Calu3 (cell line): Measurements from ENCODE around the gene MRPL44. TPM values are rescaled to one million over a fixed set of nuclear protein-coding genes. Genes with fewer than 3 reads are reported as not detected.

Experiments used
- BruUV-seq: library from RNA; stranded (reverse); fragments of 400-500 nt; replicated peaks from 2 replicates; lab custom pipeline; 2021; lab: Mats Ljungman, UMichigan
- CTCF ChIA-PET: fragments of 300-600 bp; sonication (Branson Sonifier 250); formaldehyde crosslinking; loops from one replicate; lab custom pipeline; 2022; ENCODE audit warnings: antibody characterized with exemption; lab: Charles Lee
- DNase-seq: peaks from one replicate; pipeline ENCODE4 v3.0.0; 2022
- H3K27ac Mint-ChIP-seq: one replicate; pipeline ENCODE4 v1.8.0; 2022; ENCODE audit warnings: mixed read lengths; ENCODE audit not compliant: unreplicated experiment
- H3K27me3 Mint-ChIP-seq: one replicate; pipeline ENCODE4 v1.8.0; 2022; ENCODE audit warnings: mixed read lengths; ENCODE audit not compliant: unreplicated experiment
- H3K36me3 Mint-ChIP-seq: one replicate; pipeline ENCODE4 v1.8.0; 2022; ENCODE audit warnings: mild to moderate bottlenecking, moderate library complexity, mixed read lengths; ENCODE audit not compliant: insufficient read depth, unreplicated experiment
- H3K4me1 Mint-ChIP-seq: one replicate; pipeline ENCODE4 v1.8.0; 2022; ENCODE audit warnings: mild to moderate bottlenecking, low read depth, mixed read lengths; ENCODE audit not compliant: unreplicated experiment
- H3K4me3 Mint-ChIP-seq: one replicate; pipeline ENCODE4 v1.8.0; 2022; ENCODE audit warnings: mild to moderate bottlenecking, low read depth, moderate library complexity, mixed read lengths; ENCODE audit not compliant: unreplicated experiment
- H3K9me3 Mint-ChIP-seq: one replicate; pipeline ENCODE4 v1.8.0; 2022; ENCODE audit warnings: low read depth, mixed read lengths; ENCODE audit not compliant: unreplicated experiment
- CTCF ChIP-seq: fragments of 200-600 bp; IDR thresholded peaks from one replicate; pipeline ENCODE4 v1.8.0; 2022; ENCODE audit warnings: antibody characterized with exemption; ENCODE audit not compliant: unreplicated experiment
- intact Hi-C: fragments of 100-400 bp; cut with micrococcal nuclease; formaldehyde crosslinking; loops from one replicate; pipeline ENCODE4 v1.10.0; 2022; ENCODE audit not compliant: unreplicated experiment
- total RNA-seq: library from RNA; stranded (reverse); gene quantifications from 2 replicates; pipeline ENCODE4 v1.2.3, GENCODE V29; 2022

Gene MRPL44
- total RNA-seq, 1 experiment from 2014 or later, result 32.7 TPM

- TF ChIP-seq CTCF, result no peak
- CTCF ChIA-PET, result interaction anchor here (1.5 kb wide), 1 partner anchor 14 kb away, joined by 3 read pairs; no protein-coding TSS in a partner anchor
- peaks cover 22% of the 10 kb centered on the region for H3K36me3 Mint-ChIP-seq
- BruUV-seq, result no TSS peak
- H3K4me3 Mint-ChIP-seq, result peak overlapping the region; percentile 2
- H3K27me3 Mint-ChIP-seq, result no peaks in the 10 kb centered on the region
- peak overlapping the region; percentile 94 for H3K27ac Mint-ChIP-seq
- no peak for DNase-seq
- intact Hi-C loops, result loop anchor here (5.0 to 10.0 kb wide), 2 partner anchors 59 to 261 kb away; no protein-coding TSS in a partner anchor
- peaks cover 23% of the 10 kb centered on the region for H3K4me1 Mint-ChIP-seq
- H3K9me3 Mint-ChIP-seq, result no peaks in the 10 kb centered on the region
These were observed 963 bp upstream of the MRPL44 start for GRCh38 chr2:223956300-223956699.

DNA sequence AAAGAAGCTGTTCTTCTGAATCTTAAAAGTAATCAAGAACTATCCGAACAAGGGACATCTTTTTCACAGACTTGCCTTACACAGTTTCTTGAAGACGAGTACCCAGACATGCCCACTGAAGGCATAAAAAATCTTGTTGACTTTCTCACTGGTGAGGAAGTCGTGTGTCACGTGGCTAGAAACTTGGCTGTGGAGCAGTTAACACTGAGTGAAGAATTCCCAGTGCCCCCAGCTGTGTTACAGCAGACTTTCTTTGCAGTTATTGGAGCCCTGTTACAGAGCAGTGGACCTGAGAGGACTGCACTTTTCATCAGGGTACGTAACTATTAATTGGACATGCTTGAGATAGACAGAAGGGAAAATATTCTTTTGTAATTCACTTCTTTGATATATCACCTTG, 2.4 kb downstream of the MRPL44 start:
- CTCF ChIA-PET, result no interaction called here
- H3K27me3 Mint-ChIP-seq, result no peaks in the 10 kb centered on the region
- H3K36me3 Mint-ChIP-seq, result peaks cover 22% of the 10 kb centered on the region
- peaks cover 32% of the 10 kb centered on the region for H3K4me1 Mint-ChIP-seq
- TF ChIP-seq CTCF, result no peak
- intact Hi-C loops, result loop anchor here (5.0 to 10.0 kb wide), 2 partner anchors 62 to 265 kb away; no protein-coding TSS in a partner anchor
- no peak overlapping the region for H3K4me3 Mint-ChIP-seq
- DNase-seq, result no peak
- no peaks in the 10 kb centered on the region for H3K9me3 Mint-ChIP-seq
- BruUV-seq, result no TSS peak
- H3K27ac Mint-ChIP-seq, result no peak overlapping the region

- no peak for DNase-seq
- Mint-ChIP-seq H3K4me3 (no peak overlapping the region), H3K4me1 (no peaks in the 10 kb centered on the region), H3K27ac (no peak overlapping the region), H3K27me3 (no peaks in the 10 kb centered on the region), H3K9me3 (no peaks in the 10 kb centered on the region), H3K36me3 (peaks cover 16% of the 10 kb centered on the region)
- TF ChIP-seq CTCF, result no peak
- intact Hi-C loops, result no loop called here
- CTCF ChIA-PET, result no interaction called here
- BruUV-seq, result no TSS peak
These were observed 10.7 kb downstream of the MRPL44 start for GRCh38 chr2:223967981-223968380.

DNA sequence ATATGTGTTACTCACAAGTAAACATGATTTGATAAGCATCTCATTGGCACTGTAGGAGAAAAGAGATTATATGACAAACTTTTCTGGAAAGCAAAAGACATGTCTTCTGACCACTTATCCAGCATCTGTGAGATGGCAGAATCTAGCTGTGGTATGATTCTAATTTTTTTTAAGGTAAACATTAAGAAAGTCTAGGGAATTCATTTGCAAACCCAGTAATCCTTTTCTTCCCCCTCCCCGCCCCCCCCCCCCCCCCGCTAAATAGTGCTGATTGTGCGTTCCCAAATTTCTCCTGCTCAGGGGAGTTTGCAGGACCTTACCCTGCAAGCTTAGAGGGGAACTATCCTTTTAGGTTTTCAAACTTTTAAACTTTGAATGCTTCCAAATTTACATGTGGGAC, 12.1 kb downstream of the MRPL44 start:
- CTCF ChIA-PET, result interaction anchor here (1.8 to 2.6 kb wide), 2 partner anchors 25 to 316 kb away, joined by 10 to 35 read pairs; no protein-coding TSS in a partner anchor
- H3K27me3 Mint-ChIP-seq, result no peaks in the 10 kb centered on the region
- no peak for DNase-seq
- no peak overlapping the region for H3K27ac Mint-ChIP-seq
- H3K4me1 Mint-ChIP-seq, result no peaks in the 10 kb centered on the region
- H3K36me3 Mint-ChIP-seq, result peaks cover 16% of the 10 kb centered on the region
- no peak for TF ChIP-seq CTCF
- no peak overlapping the region for H3K4me3 Mint-ChIP-seq
- no TSS peak for BruUV-seq
- intact Hi-C loops, result no loop called here
- H3K9me3 Mint-ChIP-seq, result no peaks in the 10 kb centered on the region
